ENCODE results near the gene KCTD20.

Gene KCTD20

DNA sequence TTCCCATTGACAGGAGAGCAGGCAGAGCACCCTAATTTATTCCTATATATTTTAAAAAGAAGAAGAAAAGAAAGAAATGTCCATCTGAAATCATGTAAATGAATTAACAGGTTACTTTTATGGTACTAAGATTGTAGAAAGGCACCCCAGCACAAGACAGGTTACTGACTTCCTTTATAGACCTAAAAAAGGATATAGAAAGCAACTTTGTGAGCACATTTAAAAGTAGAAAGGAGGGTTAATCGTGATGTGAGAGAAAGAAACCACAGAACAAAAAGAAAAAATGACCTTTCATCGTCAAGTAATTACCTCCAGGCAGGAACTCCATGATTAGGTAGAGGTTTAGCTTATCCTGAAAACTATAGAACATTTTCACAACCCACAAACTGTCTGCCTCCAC lies 74.6 kb downstream of the KCTD20 start:
- no peak for TF ChIP-seq CTCF (IDR thresholded peaks at IDR 0.05; ENCODE audit: low read depth, low read length)
- TF ChIP-seq POLR2A (IDR thresholded peaks at IDR 0.05; ENCODE audit: extremely low read depth, insufficient read length), result no peak
- TF ChIP-seq MYC (IDR thresholded peaks at IDR 0.05; ENCODE audit: low read depth, low read length), result no peak
- TF ChIP-seq MAX (IDR thresholded peaks at IDR 0.05; ENCODE audit: low read depth, low read length), result no peak
- no peak overlapping the region for H3K4me3 ChIP-seq (ENCODE audit: low read depth, low read length)
- no peak for DNase-seq (ENCODE audit: low read depth)

DNA sequence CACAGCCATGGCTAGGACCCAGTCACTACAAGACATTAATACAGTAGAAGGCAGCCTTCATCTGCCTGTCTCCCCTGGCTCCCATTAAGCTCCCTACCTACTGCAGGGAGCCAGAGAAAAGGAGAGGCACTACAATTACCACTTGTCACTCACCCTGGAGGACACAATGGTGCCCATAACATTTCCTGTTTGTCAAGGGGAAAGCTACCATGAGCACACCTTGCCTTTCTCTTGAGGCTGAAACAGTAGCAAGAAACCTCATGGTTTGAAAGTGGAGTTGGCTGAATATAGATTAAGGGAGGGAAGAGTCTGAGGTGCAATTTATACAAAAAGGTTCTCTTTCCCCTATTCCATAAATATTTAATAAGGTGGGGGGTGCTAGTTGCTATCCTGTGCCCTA lies 76.6 kb downstream of the KCTD20 start:
- no peak overlapping the region for H3K4me3 ChIP-seq (ENCODE audit: low read depth, low read length)
- DNase-seq (ENCODE audit: low read depth), result no peak
- no peak for TF ChIP-seq POLR2A (IDR thresholded peaks at IDR 0.05; ENCODE audit: extremely low read depth, insufficient read length)
- TF ChIP-seq MYC (IDR thresholded peaks at IDR 0.05; ENCODE audit: low read depth, low read length), result no peak
- TF ChIP-seq CTCF (IDR thresholded peaks at IDR 0.05; ENCODE audit: low read depth, low read length), result no peak
- no peak for TF ChIP-seq MAX (IDR thresholded peaks at IDR 0.05; ENCODE audit: low read depth, low read length)

GRCh38 chr6:36523451-36523850 lies 80.7 kb downstream of the KCTD20 start:
- TF ChIP-seq POLR2A (IDR thresholded peaks at IDR 0.05; ENCODE audit: extremely low read depth, insufficient read length), result no peak
- TF ChIP-seq CTCF (IDR thresholded peaks at IDR 0.05; ENCODE audit: low read depth, low read length), result no peak
- no peak for TF ChIP-seq MYC (IDR thresholded peaks at IDR 0.05; ENCODE audit: low read depth, low read length)
- TF ChIP-seq MAX (IDR thresholded peaks at IDR 0.05; ENCODE audit: low read depth, low read length), result no peak
- no peak for DNase-seq (ENCODE audit: low read depth)

GRCh38 chr6:36523936-36524499 lies 81.2 kb downstream of the KCTD20 start:
- no peak for DNase-seq (ENCODE audit: low read depth)
- H3K4me3 ChIP-seq (ENCODE audit: low read depth, low read length), result no peak overlapping the region
- TF ChIP-seq POLR2A (IDR thresholded peaks at IDR 0.05; ENCODE audit: extremely low read depth, insufficient read length) (no peak), CTCF (IDR thresholded peaks at IDR 0.05; ENCODE audit: low read depth, low read length) (no peak), MAX (IDR thresholded peaks at IDR 0.05; ENCODE audit: low read depth, low read length) (no peak), MYC (IDR thresholded peaks at IDR 0.05; ENCODE audit: low read depth, low read length) (no peak)

More at GRCh38 chr6:36523451-36523850, 80.7 kb downstream of the KCTD20 start:
- H3K4me3 ChIP-seq (ENCODE audit: low read depth, low read length), result no peak overlapping the region

GRCh38 chr6:36524871-36525270 lies 82.1 kb downstream of the KCTD20 start:
- TF ChIP-seq MYC (IDR thresholded peaks at IDR 0.05; ENCODE audit: low read depth, low read length), result no peak
- TF ChIP-seq MAX (IDR thresholded peaks at IDR 0.05; ENCODE audit: low read depth, low read length), result no peak
- no peak for TF ChIP-seq CTCF (IDR thresholded peaks at IDR 0.05; ENCODE audit: low read depth, low read length)
- TF ChIP-seq POLR2A (IDR thresholded peaks at IDR 0.05; ENCODE audit: extremely low read depth, insufficient read length), result no peak
- no peak for DNase-seq (ENCODE audit: low read depth)
- H3K4me3 ChIP-seq (ENCODE audit: low read depth, low read length), result no peak overlapping the region
